ENCODE measurements around the gene TRNT1.

TRNT1 gene

DNA sequence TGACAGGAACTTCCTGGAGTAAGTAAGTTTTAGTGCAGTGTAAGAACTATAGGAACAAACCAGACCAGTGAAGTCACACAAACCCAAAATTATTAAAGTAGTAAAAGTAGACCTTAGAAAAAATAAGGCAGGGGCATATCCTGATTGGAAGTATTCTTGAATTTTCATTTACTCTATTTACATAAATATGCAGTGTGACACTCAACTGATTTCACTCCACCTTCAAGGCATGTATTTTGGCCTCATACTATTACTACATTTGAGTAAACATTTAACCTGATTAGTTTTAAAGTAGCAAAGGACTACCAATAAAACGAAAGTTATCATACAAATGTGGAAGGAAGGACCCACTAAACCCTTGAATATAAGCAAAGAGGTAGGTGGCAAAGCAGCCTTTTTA lies 22.8 kb downstream of the TRNT1 start:
- Histone ChIP-seq H3K9me3 (ENCODE audit: insufficient read depth, low read depth, low read length) (no peaks in the 10 kb centered on the region), H3K27ac (ENCODE audit: low read depth, low read length) (no peak overlapping the region), H3K4me1 (ENCODE audit: insufficient read depth, low read length) (no peaks in the 10 kb centered on the region), H3K9ac (ENCODE audit: low read depth, low read length) (no peak overlapping the region), H3K36me3 (ENCODE audit: insufficient read depth, low read length) (peaks cover 100% of the 10 kb centered on the region), H3K27me3 (ENCODE audit: insufficient read depth, low read length) (no peaks in the 10 kb centered on the region), H3K4me3 (ENCODE audit: low read length) (no peak overlapping the region)
- 100% methylated on average over 1 of the region's 1 CpG for WGBS

DNA sequence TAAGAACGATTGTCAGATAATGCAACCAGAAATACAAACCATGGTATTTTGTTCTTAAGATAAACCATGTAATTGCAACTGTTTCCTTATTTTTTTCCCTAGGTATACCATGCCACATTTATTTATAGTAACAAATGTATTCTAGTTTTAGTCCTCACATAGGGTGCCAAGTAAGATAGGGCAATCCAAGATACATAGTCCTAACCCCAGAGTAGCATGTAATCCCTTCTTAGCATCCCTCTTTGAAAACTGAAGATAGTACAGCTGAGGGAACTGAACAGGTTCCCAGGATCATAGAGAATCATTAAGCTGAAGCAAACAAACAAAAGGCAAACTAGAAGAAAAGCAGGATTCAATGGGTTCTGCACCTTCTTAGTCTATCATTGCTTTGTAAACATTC lies 24.8 kb downstream of the TRNT1 start:
- H3K27me3 ChIP-seq (ENCODE audit: insufficient read depth, low read length) = no peaks in the 10 kb centered on the region
- no peaks in the 10 kb centered on the region for H3K4me1 ChIP-seq (ENCODE audit: insufficient read depth, low read length)
- H3K27ac ChIP-seq (ENCODE audit: low read depth, low read length) = no peak overlapping the region
- H3K4me3 ChIP-seq (ENCODE audit: low read length) = no peak overlapping the region
- H3K36me3 ChIP-seq (ENCODE audit: insufficient read depth, low read length) = peaks cover 98% of the 10 kb centered on the region
- WGBS = no CpG with 5 or more reads among the region's 1 CpG
- H3K9ac ChIP-seq (ENCODE audit: low read depth, low read length) = no peak overlapping the region
- H3K9me3 ChIP-seq (ENCODE audit: insufficient read depth, low read depth, low read length) = no peaks in the 10 kb centered on the region

DNA sequence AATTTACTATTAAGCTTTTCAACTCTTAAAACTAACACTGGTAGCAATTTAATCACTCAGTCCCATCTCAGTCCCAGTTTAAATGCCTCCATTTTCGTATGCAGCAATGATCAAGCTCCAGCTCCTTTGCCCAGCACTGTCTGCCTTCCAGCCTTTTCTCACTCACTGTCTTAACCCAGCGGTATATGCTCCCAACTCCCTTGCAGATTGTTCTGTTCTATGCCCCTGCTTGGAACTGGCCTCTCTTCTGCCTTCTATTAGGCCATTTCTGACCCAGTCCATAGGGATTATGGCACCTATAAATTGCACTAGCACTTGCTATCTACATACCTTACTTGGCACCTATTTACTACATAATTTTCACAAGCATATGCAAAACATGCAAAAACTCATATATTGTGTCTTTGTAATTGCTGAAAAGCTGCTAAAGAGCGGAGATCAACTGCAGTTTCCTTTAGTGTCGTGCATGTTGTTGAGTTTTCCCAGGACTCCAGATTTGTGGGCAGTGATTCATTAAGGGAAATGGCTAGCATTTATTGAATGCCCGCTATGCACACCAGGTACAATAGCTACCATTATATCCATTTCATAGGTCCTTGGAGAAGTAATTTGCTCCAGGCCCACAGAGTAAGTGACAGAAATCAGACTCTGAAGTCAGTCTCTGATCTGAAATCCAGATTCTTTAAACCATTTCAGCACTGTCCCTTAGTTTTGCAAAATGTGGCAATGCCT lies 28.3 kb downstream of the TRNT1 start:
- no peak overlapping the region for H3K4me3 ChIP-seq (ENCODE audit: low read length)
- WGBS = 93% methylated on average over 5 of the region's 5 CpGs
- no peak overlapping the region for H3K9ac ChIP-seq (ENCODE audit: low read depth, low read length)
- H3K27me3 ChIP-seq (ENCODE audit: insufficient read depth, low read length) = no peaks in the 10 kb centered on the region
- no peak overlapping the region for H3K27ac ChIP-seq (ENCODE audit: low read depth, low read length)
- peaks cover 92% of the 10 kb centered on the region for H3K36me3 ChIP-seq (ENCODE audit: insufficient read depth, low read length)
- H3K4me1 ChIP-seq (ENCODE audit: insufficient read depth, low read length) = no peaks in the 10 kb centered on the region
- H3K9me3 ChIP-seq (ENCODE audit: insufficient read depth, low read depth, low read length) = no peaks in the 10 kb centered on the region

DNA sequence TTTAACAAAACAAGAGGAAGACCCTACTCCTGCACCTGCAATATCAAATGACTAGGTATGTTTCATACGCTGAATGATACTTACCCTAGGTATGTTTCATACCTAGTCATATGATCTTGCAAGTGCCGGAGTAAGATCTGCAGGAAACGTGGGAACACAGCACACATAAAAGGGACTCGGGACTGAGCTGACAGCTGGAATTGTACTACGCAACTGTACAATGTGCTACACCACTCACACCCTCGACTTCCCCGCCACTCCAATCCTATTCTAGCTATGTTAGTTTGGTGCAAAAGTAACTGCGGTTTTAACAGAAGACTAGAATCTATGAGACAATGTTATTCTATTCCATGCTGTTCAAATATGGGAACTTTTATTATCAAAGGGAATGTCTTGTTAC lies 30.7 kb downstream of the TRNT1 start:
- H3K9me3 ChIP-seq (ENCODE audit: insufficient read depth, low read depth, low read length) = no peaks in the 10 kb centered on the region
- no peak overlapping the region for H3K4me3 ChIP-seq (ENCODE audit: low read length)
- peaks cover 90% of the 10 kb centered on the region for H3K36me3 ChIP-seq (ENCODE audit: insufficient read depth, low read length)
- 92% methylated on average over 8 of the region's 8 CpGs for WGBS
- no peaks in the 10 kb centered on the region for H3K4me1 ChIP-seq (ENCODE audit: insufficient read depth, low read length)
- H3K9ac ChIP-seq (ENCODE audit: low read depth, low read length) = no peak overlapping the region
- no peak overlapping the region for H3K27ac ChIP-seq (ENCODE audit: low read depth, low read length)
- no peaks in the 10 kb centered on the region for H3K27me3 ChIP-seq (ENCODE audit: insufficient read depth, low read length)

DNA sequence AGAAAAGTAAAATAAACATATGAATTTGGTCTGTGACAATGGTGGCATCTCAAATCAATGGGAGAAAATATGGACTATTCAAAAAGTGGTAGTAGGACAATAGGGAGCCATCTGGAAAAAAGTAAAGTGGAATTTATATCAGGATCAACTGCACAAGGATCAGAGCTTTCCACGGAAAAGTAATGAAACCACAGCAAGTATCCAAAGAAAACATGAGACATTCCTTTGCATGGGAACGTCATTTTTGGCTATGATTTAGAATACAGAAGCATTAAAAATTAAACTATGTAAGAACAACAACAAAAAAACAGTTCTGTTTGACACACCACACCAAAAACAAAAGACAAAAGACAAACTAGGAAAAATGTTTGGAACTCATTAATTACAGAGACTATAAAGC lies 34.1 kb downstream of the TRNT1 start:
- H3K9me3 ChIP-seq (ENCODE audit: insufficient read depth, low read depth, low read length) = no peaks in the 10 kb centered on the region
- no peak overlapping the region for H3K4me3 ChIP-seq (ENCODE audit: low read length)
- peaks cover 91% of the 10 kb centered on the region for H3K36me3 ChIP-seq (ENCODE audit: insufficient read depth, low read length)
- H3K27me3 ChIP-seq (ENCODE audit: insufficient read depth, low read length) = no peaks in the 10 kb centered on the region
- H3K4me1 ChIP-seq (ENCODE audit: insufficient read depth, low read length) = no peaks in the 10 kb centered on the region
- no peak overlapping the region for H3K9ac ChIP-seq (ENCODE audit: low read depth, low read length)
- 88% methylated on average over 2 of the region's 2 CpGs for WGBS
- H3K27ac ChIP-seq (ENCODE audit: low read depth, low read length) = no peak overlapping the region

DNA sequence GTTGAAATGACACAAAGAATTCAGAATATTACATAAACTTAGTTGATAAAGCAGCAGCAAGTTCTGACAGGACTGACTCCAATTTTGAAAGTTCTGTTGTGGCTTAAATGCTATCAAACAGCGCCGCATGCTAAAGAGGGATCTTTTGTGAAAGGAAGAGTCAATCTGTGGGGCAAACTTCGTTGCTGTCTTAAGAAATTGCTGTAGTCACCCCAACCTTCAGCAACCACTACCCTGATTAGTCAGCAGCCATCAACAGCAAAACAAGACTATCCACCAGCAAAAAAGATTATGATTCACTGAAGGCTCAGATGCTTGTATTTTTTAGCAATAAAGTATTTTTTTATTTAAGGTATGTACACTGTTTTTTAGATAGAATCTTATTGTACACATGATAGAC lies 38.5 kb downstream of the TRNT1 start:
- Histone ChIP-seq H3K9ac (ENCODE audit: low read depth, low read length) (no peak overlapping the region), H3K4me3 (ENCODE audit: low read length) (no peak overlapping the region), H3K27me3 (ENCODE audit: insufficient read depth, low read length) (no peaks in the 10 kb centered on the region), H3K27ac (ENCODE audit: low read depth, low read length) (no peak overlapping the region), H3K4me1 (ENCODE audit: insufficient read depth, low read length) (no peaks in the 10 kb centered on the region), H3K36me3 (ENCODE audit: insufficient read depth, low read length) (peaks cover 98% of the 10 kb centered on the region), H3K9me3 (ENCODE audit: insufficient read depth, low read depth, low read length) (no peaks in the 10 kb centered on the region)
- WGBS = 63% methylated on average over 3 of the region's 3 CpGs

DNA sequence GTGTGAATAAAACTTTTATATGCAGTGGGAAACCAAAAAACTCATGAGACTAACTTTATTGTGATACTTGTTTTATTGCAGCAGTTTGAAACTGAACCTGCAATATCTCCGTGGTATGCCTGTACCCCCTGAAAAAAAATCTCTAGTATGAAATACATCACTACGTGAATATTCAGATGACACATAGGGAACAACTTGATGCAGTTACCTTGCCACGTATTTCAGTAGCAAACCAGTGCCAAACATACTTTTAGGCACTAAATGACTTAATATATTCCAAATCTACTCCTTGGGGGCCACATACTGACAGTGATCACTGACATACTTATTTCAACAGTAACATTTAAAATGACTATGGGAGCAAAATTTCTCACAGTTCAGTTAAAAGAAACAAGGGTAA lies 38.9 kb downstream of the TRNT1 start:
- 97% methylated on average over 3 of the region's 3 CpGs for WGBS
- H3K9ac ChIP-seq (ENCODE audit: low read depth, low read length) = no peak overlapping the region
- H3K4me3 ChIP-seq (ENCODE audit: low read length) = no peak overlapping the region
- H3K9me3 ChIP-seq (ENCODE audit: insufficient read depth, low read depth, low read length) = no peaks in the 10 kb centered on the region
- peaks cover 98% of the 10 kb centered on the region for H3K36me3 ChIP-seq (ENCODE audit: insufficient read depth, low read length)
- no peak overlapping the region for H3K27ac ChIP-seq (ENCODE audit: low read depth, low read length)
- no peaks in the 10 kb centered on the region for H3K27me3 ChIP-seq (ENCODE audit: insufficient read depth, low read length)
- no peaks in the 10 kb centered on the region for H3K4me1 ChIP-seq (ENCODE audit: insufficient read depth, low read length)

DNA sequence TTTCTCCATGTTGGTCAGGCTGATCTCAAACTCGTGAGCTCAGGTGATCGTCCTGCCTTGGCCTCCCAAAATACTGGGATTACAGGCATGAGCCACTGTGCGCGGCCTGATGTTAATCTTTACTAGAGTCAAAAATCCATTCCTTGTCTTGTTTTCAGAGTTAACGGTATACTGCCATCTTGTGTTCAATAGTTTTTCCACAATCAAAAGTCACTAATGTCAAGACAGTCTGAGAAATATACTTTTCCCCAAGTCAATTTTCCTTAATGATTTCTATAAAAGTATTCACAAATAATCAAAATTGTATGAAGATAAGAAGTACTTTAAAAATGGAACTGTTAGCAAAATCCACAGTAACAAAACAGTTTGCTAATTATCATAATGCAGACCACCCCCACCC lies 44.3 kb downstream of the TRNT1 start:
- H3K9ac ChIP-seq (ENCODE audit: low read depth, low read length) = no peak overlapping the region
- no peak overlapping the region for H3K4me3 ChIP-seq (ENCODE audit: low read length)
- H3K27ac ChIP-seq (ENCODE audit: low read depth, low read length) = no peak overlapping the region
- no peaks in the 10 kb centered on the region for H3K4me1 ChIP-seq (ENCODE audit: insufficient read depth, low read length)
- H3K27me3 ChIP-seq (ENCODE audit: insufficient read depth, low read length) = no peaks in the 10 kb centered on the region
- H3K9me3 ChIP-seq (ENCODE audit: insufficient read depth, low read depth, low read length) = no peaks in the 10 kb centered on the region
- H3K36me3 ChIP-seq (ENCODE audit: insufficient read depth, low read length) = peaks cover 90% of the 10 kb centered on the region
- 94% methylated on average over 5 of the region's 5 CpGs for WGBS

DNA sequence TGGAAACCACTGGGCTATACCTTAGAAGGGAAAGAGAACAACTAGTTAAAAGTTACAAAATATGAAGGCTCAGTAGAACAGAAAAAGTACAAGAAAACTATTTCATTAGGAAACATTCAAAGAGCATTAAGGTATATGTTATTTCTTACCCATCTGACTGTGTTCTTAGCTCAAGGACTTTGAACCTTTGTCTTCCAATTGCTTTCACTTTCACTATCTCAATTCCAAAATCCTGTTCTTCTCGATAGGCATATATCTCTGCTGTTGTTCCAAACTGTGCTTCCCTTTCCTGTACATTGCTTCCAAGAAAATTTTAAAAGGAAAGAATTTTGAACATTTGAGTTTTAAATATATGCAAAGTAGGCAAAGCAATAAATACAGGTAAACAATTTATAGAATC lies 45.9 kb downstream of the TRNT1 start:
- no peak overlapping the region for H3K9ac ChIP-seq (ENCODE audit: low read depth, low read length)
- no peak overlapping the region for H3K4me3 ChIP-seq (ENCODE audit: low read length)
- WGBS = 88% methylated on average over 1 of the region's 1 CpG
- peaks cover 74% of the 10 kb centered on the region for H3K36me3 ChIP-seq (ENCODE audit: insufficient read depth, low read length)
- no peaks in the 10 kb centered on the region for H3K9me3 ChIP-seq (ENCODE audit: insufficient read depth, low read depth, low read length)
- H3K27me3 ChIP-seq (ENCODE audit: insufficient read depth, low read length) = no peaks in the 10 kb centered on the region
- no peaks in the 10 kb centered on the region for H3K4me1 ChIP-seq (ENCODE audit: insufficient read depth, low read length)
- no peak overlapping the region for H3K27ac ChIP-seq (ENCODE audit: low read depth, low read length)

DNA sequence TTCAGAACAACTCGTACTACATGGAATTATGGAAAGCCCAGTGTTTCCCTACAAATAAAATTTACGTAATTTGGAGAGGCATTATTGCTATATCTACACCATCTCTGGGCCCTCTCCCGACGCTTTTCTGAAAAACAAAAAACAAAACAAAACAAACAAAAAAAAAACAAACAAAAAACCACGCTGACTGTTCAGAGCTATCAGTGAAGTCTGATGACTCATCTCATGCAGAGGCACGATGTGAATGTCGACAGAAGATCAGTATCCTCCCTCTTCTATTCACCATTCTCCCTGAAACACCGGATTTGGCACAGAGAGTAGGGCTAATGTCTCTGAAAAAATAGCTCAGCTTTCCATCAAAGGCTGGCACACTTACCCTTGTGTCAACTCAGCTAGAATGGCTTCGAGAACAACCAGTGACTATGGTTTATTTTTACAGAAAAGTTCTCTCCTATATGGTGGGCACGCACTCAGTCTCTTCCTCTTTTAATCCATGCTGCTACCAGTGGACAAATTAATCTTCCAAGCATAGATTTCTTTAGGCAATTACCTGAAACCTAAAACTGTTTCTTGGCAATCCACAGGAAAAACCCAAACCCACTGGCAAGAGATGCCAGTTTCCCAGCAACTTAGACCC lies 51.2 kb downstream of the TRNT1 start:
- peaks cover 26% of the 10 kb centered on the region for H3K36me3 ChIP-seq (ENCODE audit: insufficient read depth, low read length)
- H3K4me3 ChIP-seq (ENCODE audit: low read length) = peak overlapping the region; percentile 96
- no peak overlapping the region for H3K9ac ChIP-seq (ENCODE audit: low read depth, low read length)
- no peaks in the 10 kb centered on the region for H3K27me3 ChIP-seq (ENCODE audit: insufficient read depth, low read length)
- no peaks in the 10 kb centered on the region for H3K9me3 ChIP-seq (ENCODE audit: insufficient read depth, low read depth, low read length)
- peaks cover 6% of the 10 kb centered on the region; the same call in 1 of the 2 replicates for H3K4me1 ChIP-seq (ENCODE audit: insufficient read depth, low read length)
- 77% methylated on average over 10 of the region's 10 CpGs for WGBS
- H3K27ac ChIP-seq (ENCODE audit: low read depth, low read length) = no peak overlapping the region

DNA sequence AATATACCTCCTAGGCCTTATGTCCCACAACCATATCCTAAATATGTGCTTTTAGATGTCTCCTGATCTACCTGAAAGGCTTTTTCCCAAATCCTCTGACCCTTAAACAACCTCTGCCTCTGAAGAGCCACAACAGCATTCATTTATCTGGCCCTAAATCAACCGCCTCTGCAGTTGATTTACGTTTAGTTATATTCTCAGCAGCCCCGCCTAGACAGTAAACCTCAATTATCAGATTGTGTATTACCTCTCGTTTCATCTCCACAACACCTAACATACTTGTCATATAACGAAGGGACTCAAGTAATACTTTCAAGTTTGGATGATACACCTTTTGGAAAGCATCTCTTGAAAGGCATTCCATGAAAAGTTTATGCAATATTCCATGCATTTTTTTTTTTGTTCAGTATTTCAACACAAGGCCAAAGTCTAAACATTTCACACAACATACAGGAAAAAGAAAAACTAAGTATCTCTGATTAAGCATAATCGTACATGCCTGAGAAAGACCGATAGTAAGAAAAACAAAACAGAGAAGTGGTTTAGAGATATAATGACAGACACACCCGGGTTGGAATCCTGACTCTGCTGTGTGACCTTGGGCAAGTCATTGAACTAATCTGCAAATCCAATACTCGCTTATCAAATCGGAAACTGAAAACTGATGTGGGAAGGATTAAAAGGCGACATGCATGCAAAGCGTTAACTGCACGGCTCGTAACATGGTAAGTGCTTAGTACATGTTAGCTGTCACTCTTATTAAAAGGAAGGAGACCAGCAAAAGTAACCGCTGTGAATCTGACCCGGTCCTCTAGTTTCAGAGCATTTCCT lies 52.0 kb downstream of the TRNT1 start:
- Histone ChIP-seq H3K27me3 (ENCODE audit: insufficient read depth, low read length) (no peaks in the 10 kb centered on the region), H3K9ac (ENCODE audit: low read depth, low read length) (peak overlapping the region; percentile 94), H3K4me1 (ENCODE audit: insufficient read depth, low read length) (peaks cover 6% of the 10 kb centered on the region; the same call in 1 of the 2 replicates), H3K4me3 (ENCODE audit: low read length) (peak overlapping the region; percentile 96), H3K27ac (ENCODE audit: low read depth, low read length) (no peak overlapping the region), H3K9me3 (ENCODE audit: insufficient read depth, low read depth, low read length) (no peaks in the 10 kb centered on the region), H3K36me3 (ENCODE audit: insufficient read depth, low read length) (peaks cover 18% of the 10 kb centered on the region)
- WGBS = 48% methylated on average over 16 of the region's 16 CpGs

All from HUES64 (cell line).